Measurements from ENCODE around the gene UBR3.

DNA sequence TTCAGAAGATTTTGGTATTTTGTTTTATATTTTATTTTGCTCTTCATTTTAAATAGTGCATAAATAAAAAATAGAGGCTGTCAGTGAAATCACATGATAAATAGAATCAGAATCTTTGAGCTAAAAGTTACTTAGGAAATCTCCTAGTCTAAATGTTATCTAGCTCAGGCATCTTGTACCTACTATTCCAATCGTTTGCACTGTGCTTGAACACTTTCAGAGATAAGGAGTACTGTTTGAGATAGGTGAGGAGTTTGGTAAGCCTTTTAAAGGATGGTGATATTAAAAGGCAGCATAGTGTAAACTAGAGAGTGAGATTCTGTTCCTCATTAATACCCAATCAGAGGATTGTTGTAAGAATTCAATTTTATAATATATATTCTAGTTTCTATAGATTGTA is 193.5 kb downstream of the UBR3 start:
- TF ChIP-seq POLR2A (IDR thresholded peaks at IDR 0.05) = no peak
- TF ChIP-seq, protein P1, sequence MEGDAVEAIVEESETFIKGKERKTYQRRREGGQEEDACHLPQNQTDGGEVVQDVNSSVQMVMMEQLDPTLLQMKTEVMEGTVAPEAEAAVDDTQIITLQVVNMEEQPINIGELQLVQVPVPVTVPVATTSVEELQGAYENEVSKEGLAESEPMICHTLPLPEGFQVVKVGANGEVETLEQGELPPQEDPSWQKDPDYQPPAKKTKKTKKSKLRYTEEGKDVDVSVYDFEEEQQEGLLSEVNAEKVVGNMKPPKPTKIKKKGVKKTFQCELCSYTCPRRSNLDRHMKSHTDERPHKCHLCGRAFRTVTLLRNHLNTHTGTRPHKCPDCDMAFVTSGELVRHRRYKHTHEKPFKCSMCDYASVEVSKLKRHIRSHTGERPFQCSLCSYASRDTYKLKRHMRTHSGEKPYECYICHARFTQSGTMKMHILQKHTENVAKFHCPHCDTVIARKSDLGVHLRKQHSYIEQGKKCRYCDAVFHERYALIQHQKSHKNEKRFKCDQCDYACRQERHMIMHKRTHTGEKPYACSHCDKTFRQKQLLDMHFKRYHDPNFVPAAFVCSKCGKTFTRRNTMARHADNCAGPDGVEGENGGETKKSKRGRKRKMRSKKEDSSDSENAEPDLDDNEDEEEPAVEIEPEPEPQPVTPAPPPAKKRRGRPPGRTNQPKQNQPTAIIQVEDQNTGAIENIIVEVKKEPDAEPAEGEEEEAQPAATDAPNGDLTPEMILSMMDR (IDR thresholded peaks at IDR 0.05) = no peak

Measured in right lobe of liver (tissue), 4 donors.